HG03457 (cell line): ENCODE results near the gene MB21D2.

Experiments
- ATAC-seq: cut with Tn5 transposase; IDR thresholded peaks from one replicate; pipeline ENCODE4 v1.9.1; 2021; ENCODE audit warnings: moderate number of reproducible peaks; ENCODE audit not compliant: unreplicated experiment

MB21D2 gene

DNA sequence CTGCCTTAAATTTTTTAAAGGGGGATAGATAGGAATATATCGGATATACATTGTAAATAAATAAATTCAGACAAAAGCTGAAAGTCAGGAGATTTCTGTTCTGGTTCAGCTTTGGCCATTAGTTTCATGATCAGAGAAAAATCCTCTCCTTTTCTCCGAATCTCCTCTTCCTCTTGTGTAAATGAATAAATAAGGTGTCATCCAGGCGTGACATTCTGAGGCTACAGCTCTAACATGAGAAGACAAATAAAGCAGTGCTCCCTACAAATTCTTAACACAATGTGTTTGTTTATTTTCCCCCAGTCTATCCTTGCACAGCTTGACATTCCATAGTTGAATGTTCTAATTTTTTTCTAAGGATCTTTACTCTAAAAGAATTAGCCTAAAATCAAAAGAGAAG lies 9.4 kb upstream of the MB21D2 start:
- ATAC-seq = no peak

DNA sequence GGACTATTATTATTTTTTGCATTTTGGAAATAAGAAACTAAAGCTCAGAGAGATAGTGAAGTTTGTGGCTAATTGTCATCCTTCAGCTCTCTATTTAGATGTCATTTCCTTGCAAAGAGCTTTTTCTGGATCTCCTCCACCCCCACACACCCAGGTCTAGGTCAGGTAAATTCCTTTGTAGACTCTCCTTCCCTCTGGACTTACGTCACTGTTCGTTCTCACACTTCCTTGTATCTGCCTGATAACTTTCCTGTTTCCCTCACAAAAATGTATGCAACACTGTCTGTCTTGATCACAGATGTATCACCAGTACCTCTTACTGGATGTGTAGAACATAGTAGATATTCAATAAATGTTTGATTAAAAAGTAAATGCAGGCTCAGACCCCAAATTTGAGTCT lies 6.1 kb upstream of the MB21D2 start:
- no peak for ATAC-seq

DNA sequence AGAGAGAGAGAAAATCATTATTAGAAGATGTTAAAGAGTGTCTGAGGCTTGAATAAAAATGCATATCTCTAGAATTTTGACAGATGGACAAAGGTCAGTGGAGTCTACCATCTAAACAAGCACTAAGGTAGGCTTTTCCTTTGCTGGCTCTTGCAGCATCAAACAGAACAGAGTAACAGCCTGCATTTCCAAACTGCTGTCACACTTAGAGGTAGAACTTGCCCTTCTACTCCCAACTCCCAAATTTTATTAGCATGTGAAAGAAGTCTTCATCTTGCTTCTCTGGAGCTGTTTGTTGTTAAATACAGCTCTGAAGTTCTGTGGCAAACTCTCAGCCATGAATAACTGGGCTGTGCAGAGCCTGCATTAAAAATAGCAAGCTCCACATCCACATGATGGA lies 4.1 kb upstream of the MB21D2 start:
- ATAC-seq = no peak

DNA sequence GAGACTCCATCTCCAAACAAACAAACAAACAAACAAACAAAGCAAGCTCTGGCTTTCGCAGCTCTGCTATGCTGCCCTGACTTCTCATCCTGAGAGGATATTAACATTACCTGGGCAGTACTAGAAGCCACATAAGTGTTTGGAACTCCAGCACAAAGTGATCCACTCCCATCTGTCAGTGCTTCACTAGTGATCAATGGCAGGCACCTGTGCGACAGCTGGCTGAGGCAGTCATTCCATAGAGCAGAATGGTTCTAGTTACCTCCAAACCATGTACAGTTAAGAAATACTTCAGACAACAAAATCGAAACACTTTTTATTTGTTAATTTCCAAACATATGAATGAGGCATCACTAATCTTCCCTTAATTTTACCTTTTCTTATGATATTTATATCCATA lies 2.8 kb upstream of the MB21D2 start:
- ATAC-seq = no peak

DNA sequence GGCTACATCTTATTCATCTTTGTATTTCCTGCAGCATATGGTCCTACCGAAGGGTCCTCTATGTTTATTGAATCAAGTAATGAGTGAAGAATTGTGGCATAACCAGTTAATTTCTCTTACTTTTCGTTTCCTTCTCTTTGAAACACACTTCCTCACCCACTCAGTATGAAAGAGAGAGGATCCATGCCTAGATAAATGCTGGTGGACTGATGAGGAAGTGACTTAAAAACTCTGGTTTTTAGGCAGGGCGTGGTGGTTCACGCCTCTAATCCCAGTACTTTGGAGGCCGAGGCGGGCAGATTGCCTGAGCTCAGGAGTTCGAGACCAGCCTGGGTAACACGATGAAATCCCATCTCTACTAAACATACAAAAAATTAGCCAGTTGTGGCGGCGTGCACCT lies 2.2 kb upstream of the MB21D2 start:
- no peak for ATAC-seq

DNA sequence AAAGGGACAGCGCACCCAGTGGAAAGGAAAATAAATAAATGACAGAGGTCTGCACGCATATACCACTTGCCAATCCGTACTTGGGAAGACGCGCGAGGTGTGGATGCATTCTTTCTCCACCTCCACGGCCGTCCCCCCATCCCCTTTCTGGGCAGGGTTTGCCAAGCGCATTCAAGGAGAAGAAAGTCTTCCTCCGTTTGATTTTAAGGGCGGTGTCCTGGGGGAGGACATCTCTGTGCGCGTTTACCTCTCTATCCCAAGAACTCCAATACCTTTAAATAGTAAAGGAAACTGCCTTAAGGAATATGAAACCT lies 576 bp upstream of the MB21D2 start:
- no peak for ATAC-seq

DNA sequence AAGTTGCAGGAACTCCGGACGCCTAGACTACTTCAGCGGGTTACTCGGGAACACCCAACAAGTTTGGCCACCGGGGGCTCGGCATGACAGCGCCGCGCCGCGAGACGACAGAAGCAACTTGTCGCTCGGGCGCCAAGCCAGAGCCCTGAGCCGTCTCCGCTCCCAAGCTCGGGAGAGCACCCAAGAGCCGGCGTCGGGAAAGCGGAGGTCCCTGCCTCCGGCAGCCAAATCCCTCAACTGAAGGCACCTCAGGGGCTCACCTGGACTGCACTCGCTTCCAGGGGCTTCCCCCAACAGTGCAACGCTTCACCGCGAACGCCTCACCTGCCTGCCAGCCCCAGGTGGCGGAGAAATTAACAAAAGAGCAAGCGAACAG lies 640 bp downstream of the MB21D2 start:
- no peak for ATAC-seq

DNA sequence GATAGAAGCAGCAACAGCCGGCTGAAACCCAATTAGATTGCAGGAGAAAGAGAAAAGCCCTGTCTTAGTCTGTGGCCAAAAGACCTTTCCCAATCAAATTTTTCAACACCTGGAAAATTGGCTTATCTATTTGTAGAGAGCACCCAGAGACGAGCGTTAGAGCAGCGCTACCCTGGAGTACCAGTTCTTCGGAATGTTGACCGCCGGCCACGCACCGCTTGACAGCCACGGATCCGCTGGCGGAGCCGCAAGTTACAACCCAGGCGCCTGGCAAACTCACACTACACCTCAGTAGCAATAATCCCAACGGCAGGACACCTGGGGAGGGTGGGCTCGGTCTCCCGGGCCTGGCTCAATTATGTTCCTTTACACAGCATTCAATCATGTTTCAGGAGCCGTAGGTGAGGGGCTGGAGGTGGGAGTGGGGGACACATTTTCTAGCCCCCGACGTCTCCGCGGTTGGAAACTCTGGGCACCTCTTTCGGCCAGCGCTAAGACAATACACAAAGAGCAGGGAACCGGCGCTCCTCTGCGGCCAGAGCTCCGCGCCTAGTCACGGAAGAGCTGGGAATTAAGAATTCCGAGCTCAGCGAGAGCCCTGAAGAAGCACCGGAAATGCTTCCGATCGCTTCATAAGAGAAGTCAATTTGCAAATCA lies 1.2 kb downstream of the MB21D2 start:
- no peak for ATAC-seq

DNA sequence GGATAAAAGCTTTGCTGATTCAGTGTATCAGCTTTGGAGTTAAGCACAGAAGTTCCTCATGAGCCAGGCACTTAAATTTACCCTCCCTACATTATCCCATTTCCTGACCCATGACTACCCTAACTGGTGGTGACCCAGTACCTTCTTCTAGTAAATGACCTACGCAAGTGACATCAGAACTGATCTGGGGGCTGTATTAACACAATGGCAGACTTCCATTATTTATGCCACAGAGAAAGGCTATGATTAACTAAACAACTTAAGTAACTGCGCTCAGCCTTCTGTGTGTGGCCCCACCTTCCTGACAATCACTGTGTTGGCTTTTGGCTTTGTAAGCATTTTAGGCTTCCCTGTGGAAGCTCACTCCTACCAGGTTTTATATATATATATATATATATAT lies 1.9 kb downstream of the MB21D2 start:
- ATAC-seq = no peak

DNA sequence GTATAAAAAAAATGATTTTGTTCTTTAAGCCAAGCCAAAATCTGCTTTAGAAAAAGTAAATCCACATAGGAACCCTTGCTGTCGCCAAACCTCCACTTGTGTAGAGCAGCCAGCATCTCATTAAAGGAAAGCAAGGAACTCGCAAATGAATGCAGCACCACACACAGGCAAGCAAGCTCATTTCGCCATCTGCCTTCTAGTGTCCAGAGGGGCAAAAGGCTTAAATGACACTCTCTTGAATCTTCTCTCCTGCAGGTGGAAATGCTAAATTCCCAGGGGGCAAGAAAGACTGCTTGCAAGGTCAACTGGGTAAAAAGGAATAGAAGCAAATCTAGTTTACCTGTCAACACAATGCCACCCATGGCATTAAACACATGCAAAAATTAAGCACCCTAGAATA lies 2.4 kb downstream of the MB21D2 start:
- ATAC-seq = no peak

DNA sequence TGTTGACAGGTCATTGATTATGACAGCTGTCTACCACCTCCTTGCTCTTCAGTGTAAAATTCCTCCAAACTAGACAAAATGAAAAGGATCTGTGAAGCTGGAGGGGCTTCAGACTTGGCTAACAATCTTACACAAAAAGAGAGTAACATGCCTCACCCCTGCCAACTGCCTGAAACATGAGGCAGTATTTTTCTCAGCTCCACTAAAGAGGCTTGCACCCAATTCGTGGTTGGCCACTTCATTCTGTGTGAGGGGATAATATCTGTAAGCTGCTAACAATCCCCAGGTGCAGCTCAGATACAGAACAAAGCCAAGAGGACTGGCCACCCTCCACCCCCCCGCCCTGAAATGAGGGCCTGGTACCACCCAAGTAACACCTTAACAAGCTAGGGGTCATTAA lies 2.8 kb downstream of the MB21D2 start:
- no peak for ATAC-seq

DNA sequence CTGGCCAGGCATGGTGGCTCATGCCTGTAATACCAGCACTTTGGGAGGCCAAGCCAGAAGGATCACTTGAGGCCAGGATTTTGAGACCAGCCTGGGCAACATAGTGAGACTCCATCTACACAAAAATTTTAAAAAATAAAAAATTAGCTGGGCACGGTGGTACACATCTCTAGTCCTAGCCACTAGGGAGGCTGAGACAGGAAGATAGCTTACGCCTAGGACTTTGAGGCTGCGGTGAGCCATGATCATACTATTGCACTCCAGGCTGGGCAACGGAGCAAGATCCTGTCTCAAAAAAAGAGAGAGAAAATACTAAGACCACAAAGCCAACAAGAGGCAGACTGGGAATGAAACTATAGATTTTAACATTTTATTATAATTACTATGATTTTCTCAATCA lies 4.1 kb downstream of the MB21D2 start:
- no peak for ATAC-seq

DNA sequence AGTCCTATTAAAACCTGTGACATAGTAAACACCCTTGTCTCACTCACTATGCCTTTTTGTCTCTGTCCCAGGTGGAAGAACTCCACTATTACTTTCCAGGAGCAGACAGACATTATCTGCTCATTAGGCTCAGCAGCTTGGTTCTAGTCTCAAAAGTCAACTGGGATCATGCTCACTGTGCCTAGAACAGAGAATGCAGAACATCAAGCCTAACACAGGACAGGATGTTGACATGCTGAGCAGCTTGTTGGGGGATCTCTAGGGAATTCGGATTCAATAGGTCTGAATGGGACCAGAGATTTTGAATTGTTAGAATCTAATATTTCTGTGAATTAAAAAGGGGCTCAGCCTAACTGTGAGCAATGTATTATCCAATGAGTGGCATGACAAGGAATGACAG lies 6.4 kb downstream of the MB21D2 start:
- ATAC-seq = no peak

DNA sequence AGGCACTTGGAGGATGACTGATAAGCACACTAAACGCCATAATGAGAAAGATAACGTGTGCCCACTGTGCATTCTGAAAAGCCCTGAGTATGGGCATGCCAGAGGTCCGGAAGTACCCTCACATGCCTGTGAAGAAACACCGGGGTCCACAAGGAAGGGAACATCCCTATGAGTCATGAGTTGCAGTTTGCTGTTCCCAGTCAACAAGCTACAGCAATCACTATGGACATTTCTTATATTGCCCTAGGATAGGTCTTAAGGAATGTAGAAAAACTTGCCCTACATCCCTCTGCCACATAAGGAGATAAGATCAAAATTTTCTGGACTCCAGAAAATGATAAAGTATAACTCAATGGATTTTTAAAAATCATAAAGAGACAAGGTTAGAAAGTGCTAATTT lies 9.9 kb downstream of the MB21D2 start:
- ATAC-seq = no peak

DNA sequence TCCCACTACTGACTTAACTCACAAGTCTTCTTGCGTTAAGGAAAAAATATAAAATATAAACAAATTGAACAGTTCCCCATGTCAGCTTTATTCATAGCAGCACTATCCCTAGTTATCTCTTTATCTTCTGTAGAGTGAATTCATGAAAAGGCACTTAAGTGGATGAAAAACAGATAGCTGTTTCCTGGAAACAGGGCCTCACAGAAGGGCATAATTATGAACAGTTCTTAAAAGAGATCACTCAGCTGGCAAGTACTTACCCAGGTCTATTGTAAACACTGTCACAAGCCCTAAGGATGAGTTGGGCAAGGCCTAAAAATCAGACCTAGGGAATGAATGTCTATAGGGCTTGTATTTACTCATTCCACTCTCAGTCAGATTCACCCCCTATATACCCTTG lies 10.7 kb downstream of the MB21D2 start:
- no peak for ATAC-seq

DNA sequence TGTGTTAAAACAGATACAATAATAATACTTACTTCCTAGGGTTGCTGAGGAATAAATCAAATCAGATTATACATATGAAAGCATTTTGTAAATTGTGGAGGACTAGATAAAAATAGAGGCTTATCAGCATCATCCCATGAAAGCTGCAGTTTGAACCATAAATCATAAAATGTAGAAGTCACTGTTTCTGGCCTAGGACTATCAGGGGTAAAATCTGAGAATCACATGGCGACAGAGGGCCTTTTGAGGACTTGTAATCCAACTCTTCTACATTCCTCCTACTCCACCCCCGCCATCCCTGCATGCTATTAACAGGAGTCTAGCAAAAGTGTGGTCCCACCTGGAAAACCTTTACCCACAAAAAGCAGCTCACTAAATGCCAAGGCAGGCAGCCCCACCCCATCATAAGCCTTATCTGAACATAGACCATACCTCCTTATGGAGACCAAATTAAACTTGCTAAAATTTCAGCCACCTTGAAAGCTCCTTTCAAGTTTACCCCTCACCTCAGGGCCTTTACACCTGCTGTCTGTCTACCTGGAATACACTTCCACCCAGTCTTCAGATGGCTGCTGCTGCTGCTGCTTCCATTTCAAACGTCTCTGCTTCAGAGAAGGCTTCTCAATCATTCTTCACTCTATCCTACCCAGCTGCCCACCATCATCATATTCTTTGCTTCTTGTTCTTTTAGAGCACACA lies 11.5 kb downstream of the MB21D2 start:
- no peak for ATAC-seq

DNA sequence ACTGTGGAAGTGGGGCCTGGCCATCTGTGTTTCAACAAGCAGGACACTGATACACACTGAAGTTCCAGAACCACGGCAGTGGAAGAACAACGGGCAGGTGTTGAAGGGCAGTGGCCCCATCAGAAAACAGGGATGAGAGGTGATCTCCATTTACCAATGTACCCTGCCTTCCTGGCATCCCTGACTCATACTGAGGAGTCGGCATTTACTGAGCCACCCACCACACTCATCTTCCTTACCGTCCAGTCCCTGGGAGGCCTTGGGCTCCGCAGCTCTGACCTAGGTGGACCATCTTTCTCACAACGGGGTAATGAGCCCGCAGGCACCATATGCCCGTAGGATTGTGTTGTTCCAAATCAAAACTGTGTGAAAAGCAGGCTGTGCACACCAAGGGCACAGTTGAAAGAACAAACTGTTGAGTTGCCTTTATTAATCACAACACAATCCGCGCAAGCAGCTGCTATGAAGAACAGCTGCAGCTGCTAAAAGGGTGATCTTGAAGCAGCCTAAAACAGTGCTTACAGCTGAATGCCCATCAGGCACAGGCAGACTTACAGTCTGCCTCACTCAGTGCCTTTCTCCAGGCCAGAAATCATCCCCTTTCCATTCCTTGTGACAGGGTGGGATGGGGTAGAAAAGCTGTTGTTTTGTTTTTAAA lies 12.9 kb downstream of the MB21D2 start:
- no peak for ATAC-seq

DNA sequence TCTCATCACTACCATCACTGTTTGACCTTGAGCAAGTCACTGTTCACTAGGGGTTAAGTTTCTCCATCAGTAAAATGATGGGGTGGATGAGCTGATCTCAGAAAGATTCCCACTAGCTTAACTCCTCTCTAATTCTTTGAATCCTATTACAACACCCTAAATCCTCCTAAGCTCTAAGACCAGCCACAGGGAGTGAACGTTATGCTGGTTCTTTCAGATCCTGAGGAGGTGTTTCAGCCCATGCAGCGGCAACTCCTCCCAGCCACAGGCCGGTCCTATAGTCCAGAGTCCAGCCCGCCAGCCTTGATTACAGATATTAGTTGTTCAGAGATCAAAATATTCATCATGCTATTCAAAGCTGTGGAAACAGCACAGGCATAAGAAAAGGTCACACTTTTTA lies 15.1 kb downstream of the MB21D2 start:
- ATAC-seq = no peak

DNA sequence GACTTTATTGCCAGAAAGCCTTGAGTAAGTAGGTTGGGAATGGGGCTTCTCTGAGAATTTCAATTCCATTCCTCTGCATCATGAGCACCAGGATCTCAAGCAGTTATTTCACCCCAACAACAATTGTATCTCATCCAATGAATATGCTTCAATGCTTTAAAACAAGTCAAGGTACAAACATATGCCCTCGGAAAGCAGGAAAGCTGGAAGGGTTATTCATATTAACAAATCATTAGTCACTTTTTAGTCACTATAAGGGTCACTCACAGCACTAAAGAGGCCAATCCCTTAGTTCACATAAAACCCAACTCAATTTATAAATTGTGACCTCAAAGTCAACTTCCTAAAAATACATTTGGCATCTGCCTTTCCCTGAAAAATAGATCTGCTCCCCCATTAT lies 16.2 kb downstream of the MB21D2 start:
- no peak for ATAC-seq

DNA sequence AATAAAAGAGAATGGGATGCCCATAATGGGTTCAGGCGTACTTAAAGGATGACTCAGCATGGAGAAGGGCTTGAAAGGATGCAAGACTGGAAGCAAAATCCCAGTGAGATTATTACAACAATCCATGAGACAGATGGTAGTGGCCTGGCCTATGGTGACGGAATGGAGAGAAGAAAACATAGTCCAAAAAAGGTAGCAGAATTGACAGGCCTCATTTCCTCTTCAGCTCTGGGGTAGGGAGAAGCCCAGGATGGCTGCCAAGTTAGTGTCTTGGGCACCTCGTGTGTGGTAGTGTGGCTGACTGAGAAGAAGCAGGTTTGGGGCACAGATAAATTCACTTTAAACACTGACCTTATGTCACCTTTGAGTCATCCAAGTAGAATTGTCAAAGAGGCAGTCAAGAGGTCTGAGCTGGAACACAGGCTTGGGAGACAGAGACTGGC lies 18.1 kb downstream of the MB21D2 start:
- ATAC-seq = no peak

DNA sequence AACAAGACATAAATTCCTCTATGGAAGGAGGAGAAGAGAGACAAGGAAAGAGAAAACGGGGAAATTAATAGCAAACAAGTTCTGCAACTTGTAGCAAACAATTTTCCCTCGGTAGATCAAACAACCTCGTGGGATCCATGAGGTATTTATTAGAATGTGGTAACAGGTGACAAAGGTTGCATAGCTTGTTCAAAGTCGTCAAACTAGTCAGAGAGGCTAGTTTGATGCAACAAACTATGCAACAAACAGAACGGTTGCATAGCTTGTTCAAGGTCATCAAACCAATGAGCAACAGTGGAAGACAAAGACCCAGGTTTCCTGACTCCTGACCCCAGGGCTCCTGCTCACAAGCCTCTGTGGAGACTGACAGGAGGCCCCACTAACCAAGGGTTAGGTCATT lies 20.7 kb downstream of the MB21D2 start:
- ATAC-seq = no peak

DNA sequence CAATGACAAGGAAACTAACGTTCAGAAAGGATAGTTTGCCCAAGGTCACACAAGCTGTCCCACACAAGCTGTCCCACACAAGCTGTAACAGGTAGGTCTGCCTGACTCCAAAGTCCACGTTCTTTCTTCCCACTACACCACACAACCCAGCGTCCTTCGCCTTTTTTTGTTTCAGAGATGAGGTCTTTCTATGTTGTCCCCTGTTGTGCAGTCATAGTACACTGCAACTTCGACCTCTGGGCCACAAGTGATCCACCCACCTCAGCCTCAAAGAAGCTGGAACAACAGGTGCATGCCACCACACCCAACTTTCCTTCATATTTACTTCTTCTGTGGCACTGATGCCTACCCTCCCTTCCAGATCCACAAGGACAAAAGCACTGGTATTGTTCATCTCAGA lies 21.4 kb downstream of the MB21D2 start:
- no peak for ATAC-seq

DNA sequence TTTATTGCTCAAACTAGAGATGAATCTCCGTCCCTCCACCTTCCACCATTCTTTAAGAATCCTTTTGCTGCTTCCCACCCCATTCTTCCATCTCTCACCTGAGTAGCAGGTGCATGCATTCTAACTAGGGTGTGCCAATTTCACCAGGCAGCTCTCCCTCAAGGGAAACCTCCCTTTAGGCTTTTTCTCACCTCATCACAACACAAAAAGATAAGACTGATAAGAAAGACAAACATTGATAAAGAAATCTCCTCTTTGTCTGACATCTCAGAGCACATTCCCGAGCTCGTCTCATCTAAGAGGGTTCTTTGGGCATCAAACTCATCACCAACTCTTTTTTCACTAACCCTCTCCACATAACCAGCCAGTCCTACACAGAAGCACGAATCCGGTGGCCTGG lies 23.0 kb downstream of the MB21D2 start:
- no peak for ATAC-seq
